A549 (cell line): ENCODE results near the gene BBS9.

Source experiments
- CTCF ChIP-seq: fragments of >200 bp; sonication (Bioruptor Twin); formaldehyde crosslinking; IDR thresholded peaks from 3 replicates; pipeline ENCODE4 v1.5.1; 2016
- EP300 ChIP-seq, 2 experiments: fragments of >200 bp; sonication (Bioruptor Twin); formaldehyde crosslinking; IDR thresholded peaks; 2 replicates in 1 of 2; 3 replicates in 1 of 2; pipeline ENCODE4 v1.6.1; 2016 to 2017
- HDAC2 ChIP-seq: fragments of 200-600 bp; sonication (generic); IDR thresholded peaks from 2 replicates; pipeline ENCODE4 v1.6.1; 2016
- MAFK ChIP-seq: fragments of 450-650 bp; IDR thresholded peaks from 2 replicates; pipeline ENCODE4 v1.6.1; 2014; ENCODE audit not compliant: partially characterized antibody
- POLR2A ChIP-seq: IDR thresholded peaks from 2 replicates; pipeline ENCODE4 v1.6.1; 2012; ENCODE audit warnings: mild to moderate bottlenecking, low read length
- RAD21 ChIP-seq, 2 experiments: fragments of >200 bp in 1 of 2; sonication (Bioruptor Twin) in 1 of 2; formaldehyde crosslinking in 1 of 2; IDR thresholded peaks in 1 of 2; conservative IDR thresholded peaks in 1 of 2; 2 replicates in 1 of 2; 3 replicates in 1 of 2; pipeline ENCODE4 v1.6.1; 2012 to 2018; ENCODE audit warnings: inconsistent platforms in 1 of 2
- RCOR1 ChIP-seq: fragments of 150-350 bp; IDR thresholded peaks from 2 replicates; pipeline ENCODE4 v1.6.1; 2014; ENCODE audit warnings: antibody characterized with exemption, low read length, low read depth
- SREBF2 ChIP-seq: fragments of 450-650 bp; IDR thresholded peaks from 2 replicates; pipeline ENCODE4 v1.6.1; 2014; ENCODE audit warnings: mild to moderate bottlenecking, moderate library complexity

- TF ChIP-seq RCOR1, result no peak
- TF ChIP-seq MAFK, result no peak
- no peak for TF ChIP-seq CTCF
- no peak for TF ChIP-seq RAD21 (conservative IDR thresholded peaks at IDR 0.05 in 1 of 2, IDR thresholded peaks at IDR 0.05 in 1 of 2)
- TF ChIP-seq EP300 (IDR thresholded peaks at IDR 0.05), result no peak
- TF ChIP-seq SREBF2, result no peak
- no peak for TF ChIP-seq POLR2A
- no peak for TF ChIP-seq HDAC2
Measured at GRCh38 chr7:33276729-33277128, 147.4 kb downstream of the BBS9 start.
